ENCODE data around the gene CHADL.

Gene CHADL

GRCh38 chr22:41206719-41207118 is 34.0 kb downstream of the CHADL start:
- no peak for TF ChIP-seq PATZ1 (CRISPR knock-in tag; IDR thresholded peaks at IDR 0.05; ENCODE audit: borderline replicate concordance)
- TF ChIP-seq TOX (CRISPR knock-in tag; IDR thresholded peaks at IDR 0.05; ENCODE audit: borderline replicate concordance), result no peak
- no peak for TF ChIP-seq ZNF565 (CRISPR knock-in tag; conservative IDR thresholded peaks at IDR 0.05; ENCODE audit: low read depth)
- TF ChIP-seq BACH2 (CRISPR knock-in tag; IDR thresholded peaks at IDR 0.05; ENCODE audit: borderline replicate concordance), result no peak
- TF ChIP-seq CSDC2 (CRISPR knock-in tag; IDR thresholded peaks at IDR 0.05), result no peak
- no peak for TF ChIP-seq CREB5 (CRISPR knock-in tag; IDR thresholded peaks at IDR 0.05; ENCODE audit: low read depth)
- TF ChIP-seq ZFP30 (CRISPR knock-in tag; IDR thresholded peaks at IDR 0.05), result no peak
- TF ChIP-seq TSHZ2 (CRISPR knock-in tag; IDR thresholded peaks at IDR 0.05), result no peak
- no peak for TF ChIP-seq ZNF70 (CRISPR knock-in tag; IDR thresholded peaks at IDR 0.05)
- no peak for TF ChIP-seq POU6F1 (CRISPR knock-in tag; IDR thresholded peaks at IDR 0.05; ENCODE audit: borderline replicate concordance, low read depth)
- TF ChIP-seq ESRRG (CRISPR knock-in tag; IDR thresholded peaks at IDR 0.05), result no peak
- TF ChIP-seq RARB (CRISPR knock-in tag; IDR thresholded peaks at IDR 0.05), result no peak
- no peak for TF ChIP-seq ZNF8 (CRISPR knock-in tag; IDR thresholded peaks at IDR 0.05)
- TF ChIP-seq SNAI2 (CRISPR knock-in tag; IDR thresholded peaks at IDR 0.05), result no peak
- TF ChIP-seq ISL1 (CRISPR knock-in tag; IDR thresholded peaks at IDR 0.05), result no peak
- no peak for TF ChIP-seq ARNTL (CRISPR knock-in tag; IDR thresholded peaks at IDR 0.05; ENCODE audit: borderline replicate concordance, low read depth)
- TF ChIP-seq ZFP3 (CRISPR knock-in tag; IDR thresholded peaks at IDR 0.05), result no peak
- no peak for ATAC-seq

GRCh38 chr22:41204992-41205900 is 35.5 kb downstream of the CHADL start, which contains the start of gene L3MBTL2:
Gene L3MBTL2, plus strand, starts transcription at chr22:41205312. Its CDS starts 51 bp downstream, at chr22:41205363.
- ATAC-seq, result peak; percentile 100
- TF ChIP-seq ARNTL (CRISPR knock-in tag; IDR thresholded peaks at IDR 0.05; ENCODE audit: borderline replicate concordance, low read depth) (no peak), ZNF565 (CRISPR knock-in tag; conservative IDR thresholded peaks at IDR 0.05; ENCODE audit: low read depth) (0 out of 2 replicates have a peak, but pooled peaks have one; percentile 37), ZC3H10 (CRISPR knock-in tag; IDR thresholded peaks at IDR 0.05) (no peak), SNAI2 (CRISPR knock-in tag; IDR thresholded peaks at IDR 0.05) (no peak), TCF4 (CRISPR knock-in tag; IDR thresholded peaks at IDR 0.05; ENCODE audit: borderline replicate concordance) (no peak)

GRCh38 chr22:41204066-41204465 is 36.7 kb downstream of the CHADL start:
- no peak for TF ChIP-seq OSR1 (CRISPR knock-in tag; IDR thresholded peaks at IDR 0.05)
- TF ChIP-seq ARNTL (CRISPR knock-in tag; IDR thresholded peaks at IDR 0.05; ENCODE audit: borderline replicate concordance, low read depth), result no peak
- TF ChIP-seq GLIS3 (CRISPR knock-in tag; IDR thresholded peaks at IDR 0.05), result no peak
- no peak for TF ChIP-seq CREB5 (CRISPR knock-in tag; IDR thresholded peaks at IDR 0.05; ENCODE audit: low read depth)
- TF ChIP-seq RARB (CRISPR knock-in tag; IDR thresholded peaks at IDR 0.05), result no peak
- no peak for TF ChIP-seq ZNF565 (CRISPR knock-in tag; conservative IDR thresholded peaks at IDR 0.05; ENCODE audit: low read depth)
- no peak for TF ChIP-seq SNAI2 (CRISPR knock-in tag; IDR thresholded peaks at IDR 0.05)
- no peak for TF ChIP-seq ISL1 (CRISPR knock-in tag; IDR thresholded peaks at IDR 0.05)
- no peak for ATAC-seq
